ENCODE results near the gene LGALS1. TPM values are rescaled to one million over a fixed set of nuclear protein-coding genes. Genes with fewer than 3 reads are reported as not detected.
"Not testable (repeated sequence)": the region's sequence is repeated elsewhere in the genome, so short reads cannot be mapped to it uniquely, and the experiment has no call there.

Gene LGALS1
- polyA plus RNA-seq, 1 donor: 1,611 TPM

- not testable (repeated sequence) for DNase-seq (ENCODE audit: low read depth)
These were observed 41.8 kb downstream of the LGALS1 start for GRCh38 chr22:37717235-37717634.

GRCh38 chr22:37717746-37718305 lies 42.4 kb downstream of the LGALS1 start:
- DNase-seq (ENCODE audit: low read depth): not testable (repeated sequence)

GRCh38 chr22:37725551-37726240 lies 50.3 kb downstream of the LGALS1 start:
- no peak for DNase-seq (ENCODE audit: low read depth)

- no peak for DNase-seq (ENCODE audit: low read depth)
These were observed 50.9 kb downstream of the LGALS1 start for GRCh38 chr22:37726241-37726887.

GRCh38 chr22:37728620-37729019 lies 53.2 kb downstream of the LGALS1 start:
- no peak for DNase-seq (ENCODE audit: low read depth)

Other genes with a start within 250 kb of the LGALS1 start
- 1.4 TPM for gene ELFN2, start 248.2 kb upstream of the LGALS1 start, polyA plus RNA-seq (ENCODE audit: insufficient read length)
- gene MFNG, start 189.3 kb upstream of the LGALS1 start, polyA plus RNA-seq (ENCODE audit: insufficient read length): 7.3 TPM
- 10.8 TPM for gene CARD10, start 156.2 kb upstream of the LGALS1 start, polyA plus RNA-seq (ENCODE audit: insufficient read length)
- gene CDC42EP1, start 115.2 kb upstream of the LGALS1 start, polyA plus RNA-seq (ENCODE audit: insufficient read length): 35.3 TPM
- 0.56 TPM for gene LGALS2, start 95.5 kb upstream of the LGALS1 start, polyA plus RNA-seq (ENCODE audit: insufficient read length)
- gene GGA1, start 66.8 kb upstream of the LGALS1 start, polyA plus RNA-seq (ENCODE audit: insufficient read length): 44.8 TPM
- 10.5 TPM for gene SH3BP1, start 36.0 kb upstream of the LGALS1 start, polyA plus RNA-seq (ENCODE audit: insufficient read length)
- 17.3 TPM for gene PDXP, start 16.9 kb upstream of the LGALS1 start, polyA plus RNA-seq (ENCODE audit: insufficient read length)
- gene NOL12, start 10.7 kb downstream of the LGALS1 start, polyA plus RNA-seq (ENCODE audit: insufficient read length): 15.9 TPM
- 39.9 TPM for gene TRIOBP, start 21.4 kb downstream of the LGALS1 start, polyA plus RNA-seq (ENCODE audit: insufficient read length)
- 5.9 TPM for gene GCAT, start 132.3 kb downstream of the LGALS1 start, polyA plus RNA-seq (ENCODE audit: insufficient read length)
- 0.11 TPM for gene GALR3, start 147.7 kb downstream of the LGALS1 start, polyA plus RNA-seq (ENCODE audit: insufficient read length)
- 10.8 TPM for gene ANKRD54, start 168.7 kb downstream of the LGALS1 start, polyA plus RNA-seq (ENCODE audit: insufficient read length)
- gene EIF3L, start 173.8 kb downstream of the LGALS1 start, polyA plus RNA-seq (ENCODE audit: insufficient read length): 1,359 TPM
- gene MICALL1, start 230.7 kb downstream of the LGALS1 start, polyA plus RNA-seq (ENCODE audit: insufficient read length): 47.2 TPM

Measured in forelimb muscle (tissue), 1 donor.